AG04450 (cell line): ENCODE data around the gene MED27. TPM values are rescaled to one million over a fixed set of nuclear protein-coding genes. Genes with fewer than 3 reads are reported as not detected.

Source experiments
- CTCF ChIA-PET: fragments of 300-600, 350-600 bp; formaldehyde crosslinking; extraction: SDS; loops from one replicate; lab custom pipeline; 2022; ENCODE audit warnings: antibody characterized with exemption, inconsistent platforms; lab: Charles Lee
- POLR2A ChIA-PET: fragments of 350-600 bp; formaldehyde crosslinking; extraction: SDS; loops from one replicate; lab custom pipeline; 2021; ENCODE audit warnings: antibody characterized with exemption, inconsistent platforms; lab: Yijun Ruan, JAX
- DNase-seq: peaks from one replicate; pipeline ENCODE4 v3.0.0-alpha.2; 2011; ENCODE audit warnings: low read depth, low spot score
- H3K27ac ChIP-seq: one replicate; pipeline ENCODE4 v1.5.1; 2012; ENCODE audit warnings: low read depth, low read length, control low read depth
- H3K27me3 ChIP-seq: one replicate; pipeline ENCODE4 v1.6.0; 2012; ENCODE audit warnings: low read length; ENCODE audit not compliant: control insufficient read depth, insufficient read depth
- H3K4me3 ChIP-seq: 2 replicates; pipeline ENCODE4 v1.5.1; 2011; ENCODE audit warnings: mild to moderate bottlenecking, low read depth, low read length, control low read depth
- H3K9me3 ChIP-seq: 2 replicates; pipeline ENCODE4 v1.5.1; 2012; ENCODE audit warnings: low read length; ENCODE audit not compliant: control insufficient read depth, insufficient read depth
- CTCF ChIP-seq: IDR thresholded peaks from 2 replicates; pipeline ENCODE4 v1.5.1; 2011; ENCODE audit warnings: low read depth, low read length, control low read depth, inconsistent platforms
- polyA plus RNA-seq: library from polyadenylated mRNA; depleted of rRNA; stranded (reverse); fragments of >200 nt; gene quantifications from 2 replicates; pipeline ENCODE4 v1.2.3, GENCODE V29; 2011

The MED27 gene
- polyA plus RNA-seq, 1 experiment, result 36.6 TPM

- Histone ChIP-seq H3K4me3 (no peak overlapping the region), H3K27ac (no peak overlapping the region), H3K27me3 (peaks cover 74% of the 10 kb centered on the region), H3K9me3 (no peaks in the 10 kb centered on the region; the same call in 1 of the 2 replicates)
- CTCF ChIA-PET, result no interaction called here
- no peak for DNase-seq
- POLR2A ChIA-PET, result no interaction called here
- TF ChIP-seq CTCF, result no peak
These were observed 45.7 kb upstream of the MED27 start for GRCh38 chr9:132125361-132125760.

GRCh38 chr9:132124800-132125199 is 45.1 kb upstream of the MED27 start:
- ChIA-PET POLR2A (no interaction called here), CTCF (no interaction called here)
- no peak overlapping the region for H3K4me3 ChIP-seq
- H3K27me3 ChIP-seq, result peaks cover 76% of the 10 kb centered on the region
- TF ChIP-seq CTCF, result no peak
- H3K27ac ChIP-seq, result no peak overlapping the region
- DNase-seq, result no peak
- H3K9me3 ChIP-seq, result no peaks in the 10 kb centered on the region; the same call in 1 of the 2 replicates

- POLR2A ChIA-PET, result no interaction called here
- Histone ChIP-seq H3K4me3 (no peak overlapping the region), H3K27ac (no peak overlapping the region), H3K27me3 (peaks cover 64% of the 10 kb centered on the region), H3K9me3 (no peaks in the 10 kb centered on the region)
- DNase-seq, result no peak
- CTCF ChIA-PET, result no interaction called here
- no peak for TF ChIP-seq CTCF
These were observed 41.4 kb upstream of the MED27 start for GRCh38 chr9:132121021-132121420.

- H3K27me3 ChIP-seq, result peaks cover 36% of the 10 kb centered on the region
- CTCF ChIA-PET, result no interaction called here
- POLR2A ChIA-PET, result no interaction called here
- TF ChIP-seq CTCF, result no peak
- no peak overlapping the region for H3K27ac ChIP-seq
- no peak for DNase-seq
- H3K4me3 ChIP-seq, result no peak overlapping the region
- H3K9me3 ChIP-seq, result no peaks in the 10 kb centered on the region
These were observed 38.0 kb upstream of the MED27 start for GRCh38 chr9:132117694-132118093.

- POLR2A ChIA-PET, result no interaction called here
- DNase-seq, result no peak
- TF ChIP-seq CTCF, result no peak
- H3K4me3 ChIP-seq, result no peak overlapping the region
- H3K27me3 ChIP-seq, result peaks cover 32% of the 10 kb centered on the region
- CTCF ChIA-PET, result no interaction called here
- H3K27ac ChIP-seq, result no peak overlapping the region
- no peaks in the 10 kb centered on the region for H3K9me3 ChIP-seq
These were observed 36.9 kb upstream of the MED27 start for GRCh38 chr9:132116583-132116982.
